ENCODE data around the gene DNAJC5.

Gene DNAJC5

DNA sequence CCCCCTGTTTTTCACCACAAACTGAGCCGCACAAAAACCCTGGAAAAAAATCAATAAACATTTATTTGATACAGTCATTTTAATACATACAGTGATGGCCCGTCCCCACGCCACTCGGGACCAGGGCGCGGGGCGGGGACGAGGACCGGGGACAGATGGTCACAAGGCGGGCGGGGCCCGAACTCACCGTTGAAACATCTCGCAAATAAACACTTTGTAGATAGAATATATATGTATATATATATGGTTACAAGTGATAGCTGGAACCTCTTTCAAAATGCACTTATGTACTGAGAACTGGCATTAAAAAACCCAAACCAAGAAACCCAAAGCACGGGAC lies 61.7 kb downstream of the DNAJC5 start:
- no peak for TF ChIP-seq GATA3 (IDR thresholded peaks at IDR 0.05; ENCODE audit: low read depth, low read length)
- no peak for TF ChIP-seq GATA2 (IDR thresholded peaks at IDR 0.05; ENCODE audit: low read depth, low read length)

GRCh38 chr20:63957004-63957689 lies 62.2 kb downstream of the DNAJC5 start:
- TF ChIP-seq GATA3 (IDR thresholded peaks at IDR 0.05; ENCODE audit: low read depth, low read length) (no peak), GATA2 (IDR thresholded peaks at IDR 0.05; ENCODE audit: low read depth, low read length) (no peak)

- no peak for TF ChIP-seq GATA2 (IDR thresholded peaks at IDR 0.05; ENCODE audit: low read depth, low read length)
- TF ChIP-seq GATA3 (IDR thresholded peaks at IDR 0.05; ENCODE audit: low read depth, low read length), result no peak
These were observed 62.9 kb downstream of the DNAJC5 start for GRCh38 chr20:63957690-63958441.

- TF ChIP-seq GATA2 (IDR thresholded peaks at IDR 0.05; ENCODE audit: low read depth, low read length), result no peak
- TF ChIP-seq GATA3 (IDR thresholded peaks at IDR 0.05; ENCODE audit: low read depth, low read length), result no peak
These were observed 63.5 kb downstream of the DNAJC5 start for GRCh38 chr20:63958471-63958870.

GRCh38 chr20:63958964-63959698 lies 64.2 kb downstream of the DNAJC5 start:
- TF ChIP-seq GATA2 (IDR thresholded peaks at IDR 0.05; ENCODE audit: low read depth, low read length) (no peak), GATA3 (IDR thresholded peaks at IDR 0.05; ENCODE audit: low read depth, low read length) (no peak)

DNA sequence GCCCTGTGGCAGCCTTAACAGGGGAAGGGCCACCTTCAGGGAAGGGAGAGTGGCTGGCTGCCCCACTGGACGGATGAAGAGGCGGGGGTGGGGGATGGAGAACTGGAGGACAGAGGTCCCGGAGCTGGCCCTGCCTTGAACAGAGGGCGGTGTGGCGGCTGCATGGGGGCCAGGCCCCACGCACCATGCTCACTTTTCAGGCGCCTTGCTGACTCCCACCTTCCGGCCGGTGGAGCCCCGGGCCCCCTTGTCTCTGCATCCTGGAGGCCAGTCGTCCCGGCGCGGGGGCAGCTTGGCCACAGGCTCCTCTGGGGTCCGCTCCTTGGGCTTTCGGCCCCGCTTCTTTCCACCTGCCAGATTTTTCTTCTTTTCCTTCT lies 64.8 kb downstream of the DNAJC5 start:
- TF ChIP-seq GATA3 (IDR thresholded peaks at IDR 0.05; ENCODE audit: low read depth, low read length) (no peak), GATA2 (IDR thresholded peaks at IDR 0.05; ENCODE audit: low read depth, low read length) (no peak)

DNA sequence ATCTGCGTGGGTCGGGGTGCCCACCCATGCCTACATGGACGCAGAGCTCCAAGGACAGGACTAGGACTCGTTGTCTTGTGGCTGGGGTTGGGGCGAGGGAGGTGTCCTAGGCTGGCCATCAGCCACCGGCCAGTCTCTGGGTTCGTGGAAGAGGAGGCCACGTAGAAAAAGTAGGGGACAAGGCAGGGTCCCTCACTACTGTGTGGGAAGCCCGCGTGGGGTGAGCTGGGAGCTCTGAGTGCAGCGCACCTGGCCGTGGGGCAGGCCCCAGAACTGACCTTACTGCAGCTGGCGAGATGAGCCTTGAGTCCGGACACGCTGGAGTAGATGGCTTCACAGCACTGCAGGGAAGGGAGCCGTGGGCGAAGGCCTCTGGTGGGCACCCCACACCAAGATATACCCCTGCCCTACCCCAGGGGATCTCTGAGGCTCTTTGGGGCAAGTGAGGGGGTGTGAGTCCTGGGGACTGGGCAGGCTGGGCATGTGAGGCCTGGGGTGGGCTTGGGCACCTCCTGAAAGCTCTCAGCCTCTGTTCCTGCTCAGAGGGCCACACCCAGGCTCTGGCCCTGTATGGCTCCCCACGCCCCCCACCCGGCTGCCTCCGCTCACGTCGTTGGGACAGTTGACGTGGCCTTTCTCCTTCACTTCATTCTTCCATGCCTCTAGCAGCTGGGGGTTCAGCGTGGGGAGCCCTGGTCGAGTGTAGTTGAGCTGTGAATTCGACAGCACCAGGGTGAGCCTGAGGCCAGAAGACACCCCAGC lies 66.9 kb downstream of the DNAJC5 start:
- no peak for TF ChIP-seq GATA2 (IDR thresholded peaks at IDR 0.05; ENCODE audit: low read depth, low read length)
- TF ChIP-seq GATA3 (IDR thresholded peaks at IDR 0.05; ENCODE audit: low read depth, low read length), result no peak

DNA sequence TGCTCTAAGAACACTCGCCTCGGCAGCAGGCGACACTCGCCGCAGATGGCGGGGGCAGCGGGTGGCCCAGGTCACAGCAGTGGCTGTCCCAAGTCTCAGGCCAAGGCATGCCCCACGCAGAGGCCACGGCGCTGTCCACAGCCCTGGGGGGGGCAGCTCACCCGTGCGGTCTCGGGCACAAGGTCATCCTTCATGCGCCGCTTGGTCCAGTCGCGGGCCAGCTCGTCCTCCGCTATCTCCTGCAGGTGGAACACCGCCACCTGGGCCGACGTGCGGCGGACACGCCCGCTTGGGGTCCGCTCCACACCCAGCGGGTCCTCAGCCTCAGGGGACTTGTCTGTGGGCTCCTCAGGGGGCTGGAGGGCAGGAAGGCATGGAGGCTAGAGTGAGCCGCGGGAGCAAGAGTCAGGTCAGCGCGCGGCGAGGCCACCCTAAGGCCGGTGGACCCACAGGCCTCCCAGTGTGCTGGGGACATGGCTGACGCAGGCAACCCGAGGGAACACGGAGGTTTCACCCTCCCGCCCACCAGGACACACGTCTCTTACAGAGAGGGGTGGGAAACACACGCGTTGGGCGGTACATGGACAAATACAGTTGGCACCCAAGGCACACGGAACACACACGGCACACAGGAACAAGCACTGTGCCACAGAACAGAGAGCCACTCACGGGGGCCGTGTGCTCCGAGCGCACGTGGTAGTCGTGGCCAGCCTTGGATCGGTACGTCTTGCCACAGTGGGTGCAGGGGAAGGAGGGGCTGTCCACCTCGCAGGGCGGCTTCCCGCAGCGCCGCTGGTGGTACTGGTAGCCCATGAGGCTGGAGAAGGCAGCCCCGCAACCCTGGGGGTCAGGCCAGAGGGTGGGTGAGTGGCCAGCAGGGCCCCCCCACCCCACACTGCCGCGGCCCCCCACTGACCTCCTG lies 67.8 kb downstream of the DNAJC5 start:
- TF ChIP-seq GATA2 (IDR thresholded peaks at IDR 0.05; ENCODE audit: low read depth, low read length) (no peak), GATA3 (IDR thresholded peaks at IDR 0.05; ENCODE audit: low read depth, low read length) (no peak)

DNA sequence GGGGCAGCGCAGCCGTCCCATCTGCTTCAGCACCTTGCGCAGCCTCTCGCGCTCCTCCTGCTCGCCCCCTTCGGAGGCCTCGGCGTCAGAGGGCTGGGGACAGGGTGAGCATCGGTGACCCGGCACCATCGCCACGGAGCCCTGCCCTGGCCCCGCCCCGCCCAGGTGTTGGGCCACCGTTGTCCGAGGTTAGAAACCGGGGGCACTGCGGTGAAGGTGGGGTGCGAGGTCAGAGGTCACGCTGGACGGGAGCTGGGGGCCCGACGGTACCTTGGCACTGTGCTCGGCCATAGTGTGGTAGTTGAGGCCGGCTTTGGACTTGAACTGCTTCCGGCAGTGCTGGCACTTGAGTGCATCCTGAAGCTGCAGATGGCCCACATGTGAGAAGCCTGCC lies 68.4 kb downstream of the DNAJC5 start:
- TF ChIP-seq GATA3 (IDR thresholded peaks at IDR 0.05; ENCODE audit: low read depth, low read length) (no peak), GATA2 (IDR thresholded peaks at IDR 0.05; ENCODE audit: low read depth, low read length) (no peak)

DNA sequence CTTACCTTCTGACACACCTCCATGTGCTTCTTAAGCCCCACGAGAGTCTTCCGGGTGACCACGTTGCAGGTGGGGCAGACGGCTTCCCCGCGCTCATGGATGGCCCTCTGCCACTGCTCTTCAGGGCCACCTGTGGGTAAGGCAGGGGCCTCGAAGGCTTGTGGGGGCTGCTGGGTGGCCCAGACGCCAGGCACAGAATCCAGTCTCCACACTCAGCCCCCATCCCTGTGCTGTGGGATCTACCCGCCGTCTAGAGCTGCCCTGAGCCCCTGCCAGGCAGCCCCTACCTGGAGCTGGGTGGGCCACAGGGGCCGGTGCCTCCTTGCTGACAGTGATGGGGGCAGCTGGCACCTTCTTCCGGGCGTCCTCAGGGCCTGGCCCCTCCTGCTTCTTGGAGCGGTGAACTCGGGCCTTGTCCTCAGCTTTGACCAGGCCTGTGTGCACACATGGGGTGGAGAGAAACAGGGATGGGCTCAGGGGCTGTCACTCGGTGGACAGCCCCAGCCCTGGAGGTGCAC lies 68.9 kb downstream of the DNAJC5 start:
- TF ChIP-seq GATA3 (IDR thresholded peaks at IDR 0.05; ENCODE audit: low read depth, low read length), result no peak

DNA sequence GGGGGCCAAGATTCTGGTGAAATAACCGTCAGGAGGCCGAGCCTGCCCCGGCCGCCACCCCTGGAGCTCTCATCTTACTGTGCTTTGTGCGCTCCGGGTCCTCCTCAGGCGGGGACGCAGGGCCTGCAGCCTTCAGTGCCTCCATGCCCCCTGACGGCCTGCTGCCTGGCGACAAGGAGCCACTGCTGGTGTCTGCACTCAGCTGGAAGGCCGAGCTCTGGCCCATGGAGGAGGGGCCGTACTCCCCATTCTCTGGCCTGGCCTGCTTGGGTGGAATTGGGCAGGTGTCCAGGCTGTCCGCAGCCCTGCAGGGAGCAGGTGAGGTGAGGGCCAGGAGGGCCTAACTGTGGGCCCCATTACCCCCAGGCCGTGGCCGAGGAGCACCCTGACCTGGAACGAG lies 69.5 kb downstream of the DNAJC5 start:
- TF ChIP-seq GATA2 (IDR thresholded peaks at IDR 0.05; ENCODE audit: low read depth, low read length) (no peak), GATA3 (IDR thresholded peaks at IDR 0.05; ENCODE audit: low read depth, low read length) (no peak)

- TF ChIP-seq GATA3 (IDR thresholded peaks at IDR 0.05; ENCODE audit: low read depth, low read length), result no peak
- TF ChIP-seq GATA2 (IDR thresholded peaks at IDR 0.05; ENCODE audit: low read depth, low read length), result no peak
These were observed 71.4 kb downstream of the DNAJC5 start for GRCh38 chr20:63966172-63966943.
